HepG2 (cell line): ENCODE results near the gene HLA-DRA. TPM values are rescaled to one million over a fixed set of nuclear protein-coding genes. Genes with fewer than 3 reads are reported as not detected.

Experiments used
- ARHGAP35 ChIP-seq: sonication (generic); formaldehyde crosslinking; IDR thresholded peaks from 2 replicates; pipeline ENCODE4 v1.9.0; 2022; ENCODE audit warnings: mild to moderate bottlenecking, inconsistent platforms, moderate library complexity, missing genetic modification reagents, borderline replicate concordance
- HNF1A ChIP-seq, 2 experiments: sonication (generic) in 1 of 2; formaldehyde crosslinking in 1 of 2; IDR thresholded peaks; 2 replicates each; pipeline versions ENCODE4 v1.4.0 to v1.6.1; 2016 to 2020; ENCODE audit warnings: borderline replicate concordance in 1 of 2, low read depth in 1 of 2, mild to moderate bottlenecking in 1 of 2, missing genetic modification reagents in 1 of 2
- NFKB2 ChIP-seq: sonication (generic); formaldehyde crosslinking; IDR thresholded peaks from 2 replicates; pipeline ENCODE4 v1.4.0; 2020; ENCODE audit warnings: missing genetic modification reagents, borderline replicate concordance
- NFYC ChIP-seq: IDR thresholded peaks from 2 replicates; pipeline ENCODE4 v1.6.1; 2016; ENCODE audit warnings: missing genetic modification reagents, missing compliant biosample characterization
- SNRNP70 ChIP-seq: fragments of 200-400 bp; formaldehyde crosslinking; IDR thresholded peaks from 2 replicates; pipeline ENCODE4 v1.6.1; 2017; ENCODE audit warnings: mild to moderate bottlenecking, low read depth, low read length, moderate library complexity
- ZBTB46 ChIP-seq: sonication (generic); formaldehyde crosslinking; IDR thresholded peaks from 2 replicates; pipeline ENCODE4 v1.4.0; 2020; ENCODE audit warnings: mild to moderate bottlenecking, missing genetic modification reagents, borderline replicate concordance
- ZIK1 ChIP-seq: sonication (generic); formaldehyde crosslinking; IDR thresholded peaks from 2 replicates; pipeline ENCODE4 v1.5.0; 2020; ENCODE audit warnings: mild to moderate bottlenecking, low read depth, missing genetic modification reagents, borderline replicate concordance
- ZNF407 ChIP-seq: sonication (generic); formaldehyde crosslinking; IDR thresholded peaks from one replicate; pipeline ENCODE4 v1.5.1; 2020; ENCODE audit warnings: mild to moderate bottlenecking, missing genetic modification reagents; ENCODE audit errors: not compliant biosample characterization
- ZNF512 ChIP-seq: sonication (generic); formaldehyde crosslinking; IDR thresholded peaks from 2 replicates; pipeline ENCODE4 v1.4.0; 2020; ENCODE audit warnings: mild to moderate bottlenecking, missing genetic modification reagents
- ZNF576 ChIP-seq: sonication (generic); formaldehyde crosslinking; IDR thresholded peaks from 2 replicates; pipeline ENCODE4 v1.4.0; 2020; ENCODE audit warnings: mild to moderate bottlenecking, missing genetic modification reagents
- polyA plus RNA-seq, 8 experiments: library from polyadenylated mRNA; depleted of rRNA in 3 of 8; stranded (reverse) in 7 of 8; unstranded in 1 of 8; fragments of >200 nt; fragmentation: Illumina TruSeq in 4 of 8; extraction: Trizol in 4 of 8; gene quantifications; 2 replicates each; pipeline versions ENCODE4 v1.2.1 to v1.2.3, GENCODE V29; 2011 to 2016; ENCODE audit warnings: low read depth in 4 of 8, missing spikeins in 1 of 8, mixed read lengths in 1 of 8; ENCODE audit not compliant: insufficient read depth in 1 of 8
- total RNA-seq, 5 experiments: library from RNA; depleted of rRNA; stranded (reverse); fragments of >200 nt; fragmentation: Illumina TruSeq; extraction: Trizol; gene quantifications; 2 replicates each; pipeline ENCODE4 v1.2.3, GENCODE V29; 2016; ENCODE audit warnings: low read depth in 1 of 5

HLA-DRA gene
- total and polyA plus RNA-seq, 2 of the 13 experiments (the other 11 are each of a cell fraction or from before 2014, with no cell fraction given) = not detected

GRCh38 chr6:32393665-32394420, 45.8 kb upstream of the HLA-DRA start (continued):
- TF ChIP-seq ZNF407 (CRISPR knock-in tag) (no peak), NFYC (no peak), ZBTB46 (CRISPR knock-in tag) (no peak), ZNF576 (CRISPR knock-in tag) (no peak), ZIK1 (CRISPR knock-in tag) (no peak), HNF1A (IDR thresholded peaks at IDR 0.05; ENCODE audit: low read depth) (no peak), HNF1A (CRISPR knock-in tag; IDR thresholded peaks at IDR 0.05; ENCODE audit: borderline replicate concordance) (no peak), SNRNP70 (no peak), ARHGAP35 (no peak), NFKB2 (CRISPR knock-in tag) (no peak), ZNF512 (no peak)
